ENCODE results near the gene KLHL1. TPM values are rescaled to one million over a fixed set of nuclear protein-coding genes. Genes with fewer than 3 reads are reported as not detected.

KLHL1 gene
- total and polyA plus RNA-seq, 2 of the 13 experiments (the other 11 are each of a cell fraction or from before 2014, with no cell fraction given) = 0.01 TPM; not detected in 1

GRCh38 chr13:69720278-69720983, 387.8 kb downstream of the KLHL1 start (continued):
- TF ChIP-seq CBFB (CRISPR knock-in tag; IDR thresholded peaks at IDR 0.05) (no peak), CHD2 (IDR thresholded peaks at IDR 0.05; ENCODE audit: low read depth, low read length) (no peak), ZBTB7A (CRISPR knock-in tag; IDR thresholded peaks at IDR 0.05) (no peak), MTF2 (CRISPR knock-in tag; IDR thresholded peaks at IDR 0.05; ENCODE audit: borderline replicate concordance) (no peak), ZNF446 (CRISPR knock-in tag; IDR thresholded peaks at IDR 0.05) (no peak), ELF3 (CRISPR knock-in tag; IDR thresholded peaks at IDR 0.05) (no peak), ZNF263 (CRISPR knock-in tag; IDR thresholded peaks at IDR 0.05) (no peak), ZNF317 (CRISPR knock-in tag; IDR thresholded peaks at IDR 0.05) (no peak)

- H4K20me1 ChIP-seq (ENCODE audit: insufficient read depth, low read length) = no peaks in the 10 kb centered on the region
These were observed 401.4 kb downstream of the KLHL1 start for GRCh38 chr13:69706807-69707206.

More at GRCh38 chr13:69706807-69707206, 401.4 kb downstream of the KLHL1 start:
- Histone ChIP-seq H3K79me2 (ENCODE audit: insufficient read depth, low read length) (no peaks in the 10 kb centered on the region), H2AFZ (ENCODE audit: low read length) (no peak overlapping the region), H3K4me2 (ENCODE audit: low read depth, low read length) (no peak overlapping the region), H3K36me3 (replicated peaks in 1 of 2; ENCODE audit: control insufficient read depth in 1 of 2, insufficient read depth in 2 of 2, low read length in 2 of 2) (no peaks in the 10 kb centered on the region), H3K9ac (ENCODE audit: insufficient read depth, low read depth, low read length) (no peak overlapping the region), H3K27me3 (ENCODE audit: control insufficient read depth in 1 of 2, insufficient read depth in 2 of 2, low read length in 2 of 2) (no peaks in the 10 kb centered on the region), H3K27ac (ENCODE audit: extremely low read length, insufficient read depth, low read length) (no peak overlapping the region), H3K4me3 (replicated peaks in 1 of 3; ENCODE audit: insufficient read depth in 1 of 3, low read depth in 2 of 3, low read length in 3 of 3) (no peak overlapping the region), H3K9me3 (ENCODE audit: low read length) (no peaks in the 10 kb centered on the region), H3K4me1 (ENCODE audit: insufficient read depth, low read length) (no peaks in the 10 kb centered on the region)
- FAIRE-seq = no peak
- ChIA-PET POLR2A (no interaction called here), CTCF (ENCODE audit: low intra/inter-chr PET ratio, low total read pairs) (no interaction called here)
- no TSS peak for BruUV-seq (replicated peaks)
- DNase-seq (ENCODE audit: low spot score) = no peak
- intact Hi-C loops (cut with micrococcal nuclease; ENCODE audit: unreplicated experiment) = no loop called here
- TF ChIP-seq MEF2D (CRISPR knock-in tag; IDR thresholded peaks at IDR 0.05) (no peak), KAT8 (CRISPR knock-in tag; IDR thresholded peaks at IDR 0.05) (no peak), ZKSCAN5 (CRISPR knock-in tag; IDR thresholded peaks at IDR 0.05) (no peak), SRSF1 (optimal IDR thresholded peaks at IDR 0.05; ENCODE audit: low read depth, low read length) (no peak), ZNF737 (CRISPR knock-in tag; IDR thresholded peaks at IDR 0.05; ENCODE audit: borderline replicate concordance) (no peak), TBX3 (IDR thresholded peaks at IDR 0.05; ENCODE audit: borderline replicate concordance) (no peak), ZBTB7B (CRISPR knock-in tag; IDR thresholded peaks at IDR 0.05) (no peak), IRX3 (CRISPR knock-in tag; IDR thresholded peaks at IDR 0.05; ENCODE audit: borderline replicate concordance, low read depth) (no peak), ZNF503 (CRISPR knock-in tag; IDR thresholded peaks at IDR 0.05) (no peak), MIXL1 (CRISPR knock-in tag; IDR thresholded peaks at IDR 0.05) (no peak), ETV6 (CRISPR knock-in tag; conservative IDR thresholded peaks at IDR 0.05) (no peak)
- in situ Hi-C loops (cut with HindIII; ENCODE audit: extremely low pct_ligation_motif_present, low pct_unique_long_range_greater_than_20kb) = no loop called here
- no peak for ATAC-seq
